Colonic mucosa (tissue), 4 donors: ENCODE measurements around the gene DPY19L2. TPM values are rescaled to one million over a fixed set of nuclear protein-coding genes. Genes with fewer than 3 reads are reported as not detected.
"Not testable (repeated sequence)": the region's sequence is repeated elsewhere in the genome, so short reads cannot be mapped to it uniquely, and the experiment has no call there.

Source experiments
- DNase-seq: peaks from one replicate; pipeline ENCODE4 v3.0.0-alpha.2; 2020
- H3K27ac ChIP-seq: fragments of 200-600 bp; one replicate; pipeline ENCODE4 v1.8.0; 2021
- H3K27me3 ChIP-seq: fragments of 200-600 bp; one replicate; pipeline ENCODE4 v1.8.0; 2021
- H3K36me3 ChIP-seq: fragments of 200-600 bp; one replicate; pipeline ENCODE4 v1.8.0; 2021
- H3K4me1 ChIP-seq: fragments of 200-600 bp; one replicate; pipeline ENCODE4 v1.8.0; 2021; ENCODE audit warnings: mild to moderate bottlenecking
- H3K4me3 ChIP-seq: fragments of 200-600 bp; one replicate; pipeline ENCODE4 v1.8.0; 2021
- H3K9ac ChIP-seq, 2 donors: one replicate each; pipeline ENCODE4 v1.7.0; 2013; ENCODE audit warnings: control low read depth in 2 of 2, low read depth in 2 of 2, low read length in 2 of 2
- H3K9me3 ChIP-seq: fragments of 200-600 bp; one replicate; pipeline ENCODE4 v1.8.0; 2021
- intact Hi-C: fragments of 100-400 bp; cut with DNase I; formaldehyde crosslinking; loops from one replicate; pipeline ENCODE4 v1.14.1; 2022
- total RNA-seq, 2 donors: library from RNA; stranded (reverse); fragmentation: NEBNext Ultra II Directional in 1 of 2; extraction: Animal tissue kit (Norgen Biotek cat#: 25700) in 1 of 2; gene quantifications; one replicate each; pipeline ENCODE4 v1.2.1, GENCODE V29; 2021
- TF ChIP-seq, protein P1 (sequence below): fragments of 200-600 bp; IDR thresholded peaks from one replicate; pipeline ENCODE4 v1.8.0; 2022; ENCODE audit warnings: antibody characterized with exemption, mild to moderate bottlenecking
- donor health status: healthy.
- donor health status: DM: no; HTN: no; CAD: no.
- donor health status: DM: no; HTN: no; CAD: no.

DPY19L2 gene
- total RNA-seq, 2 donors from 2014 or later = 1.3 to 1.9 TPM

- DNase-seq, H3K4me3 ChIP-seq, H3K36me3 ChIP-seq, H3K27me3 ChIP-seq, H3K9me3 ChIP-seq, H3K4me1 ChIP-seq, H3K27ac ChIP-seq, H3K9ac ChIP-seq: not testable (repeated sequence)
- intact Hi-C loops = loop anchor here (10.0 kb wide), 1 partner anchor 132 kb away; no protein-coding TSS in a partner anchor
- TF ChIP-seq, protein P1, sequence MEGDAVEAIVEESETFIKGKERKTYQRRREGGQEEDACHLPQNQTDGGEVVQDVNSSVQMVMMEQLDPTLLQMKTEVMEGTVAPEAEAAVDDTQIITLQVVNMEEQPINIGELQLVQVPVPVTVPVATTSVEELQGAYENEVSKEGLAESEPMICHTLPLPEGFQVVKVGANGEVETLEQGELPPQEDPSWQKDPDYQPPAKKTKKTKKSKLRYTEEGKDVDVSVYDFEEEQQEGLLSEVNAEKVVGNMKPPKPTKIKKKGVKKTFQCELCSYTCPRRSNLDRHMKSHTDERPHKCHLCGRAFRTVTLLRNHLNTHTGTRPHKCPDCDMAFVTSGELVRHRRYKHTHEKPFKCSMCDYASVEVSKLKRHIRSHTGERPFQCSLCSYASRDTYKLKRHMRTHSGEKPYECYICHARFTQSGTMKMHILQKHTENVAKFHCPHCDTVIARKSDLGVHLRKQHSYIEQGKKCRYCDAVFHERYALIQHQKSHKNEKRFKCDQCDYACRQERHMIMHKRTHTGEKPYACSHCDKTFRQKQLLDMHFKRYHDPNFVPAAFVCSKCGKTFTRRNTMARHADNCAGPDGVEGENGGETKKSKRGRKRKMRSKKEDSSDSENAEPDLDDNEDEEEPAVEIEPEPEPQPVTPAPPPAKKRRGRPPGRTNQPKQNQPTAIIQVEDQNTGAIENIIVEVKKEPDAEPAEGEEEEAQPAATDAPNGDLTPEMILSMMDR = peak; percentile 16
Measured at GRCh38 chr12:63672550-63672949, 4.3 kb upstream of the DPY19L2 start.

- H3K9me3 ChIP-seq, H3K36me3 ChIP-seq, H3K9ac ChIP-seq, H3K4me3 ChIP-seq, H3K27me3 ChIP-seq, H3K27ac ChIP-seq, DNase-seq, H3K4me1 ChIP-seq: not testable (repeated sequence)
- intact Hi-C loops = loop anchor here (10.0 kb wide), 1 partner anchor 135 kb away; no protein-coding TSS in a partner anchor
Measured at GRCh38 chr12:63669936-63670335, 1.6 kb upstream of the DPY19L2 start.

- H3K36me3 ChIP-seq, DNase-seq, H3K4me1 ChIP-seq, H3K9ac ChIP-seq, intact Hi-C loops, H3K27ac ChIP-seq, H3K9me3 ChIP-seq, H3K27me3 ChIP-seq, H3K4me3 ChIP-seq: not testable (repeated sequence)
Measured at GRCh38 chr12:63669427-63669826, 1.1 kb upstream of the DPY19L2 start.

DNA sequence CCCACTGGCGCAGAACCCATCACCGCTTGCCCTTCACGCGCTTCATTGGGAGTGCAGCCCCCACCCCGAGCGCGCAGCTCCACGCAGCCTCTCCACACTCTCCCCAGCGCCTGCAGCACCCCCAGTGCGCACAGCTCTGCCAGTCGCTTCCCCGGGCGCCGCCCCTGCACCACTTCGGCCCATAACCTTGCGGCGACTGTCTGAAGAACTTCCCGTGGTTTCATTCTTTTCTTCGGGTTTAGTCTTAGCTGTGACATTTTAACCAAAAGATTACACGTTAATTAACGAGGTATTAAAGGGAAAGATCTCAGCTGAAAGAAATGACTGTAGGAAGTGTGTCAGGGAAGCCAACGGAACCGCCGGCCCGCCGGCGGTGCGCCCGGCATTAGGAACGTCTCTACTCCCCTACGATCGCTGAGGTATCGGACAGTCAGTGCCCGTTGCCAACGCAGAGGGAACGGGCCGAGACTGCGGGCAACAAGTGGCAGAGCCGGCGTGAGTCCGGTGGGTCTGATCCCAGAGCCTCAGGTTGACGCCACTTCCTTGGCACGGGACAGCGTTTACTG, 590 bp upstream of the DPY19L2 start:
- H3K27ac ChIP-seq, H3K36me3 ChIP-seq, intact Hi-C loops, H3K4me1 ChIP-seq, H3K27me3 ChIP-seq, H3K9me3 ChIP-seq, H3K9ac ChIP-seq: not testable (repeated sequence)
- peak overlapping the region; percentile 58 for H3K4me3 ChIP-seq
- DNase-seq = peak; percentile 19

GRCh38 chr12:63663005-63663404, 5.3 kb downstream of the DPY19L2 start:
- H3K36me3 ChIP-seq, H3K4me3 ChIP-seq, H3K27me3 ChIP-seq, H3K9me3 ChIP-seq, H3K9ac ChIP-seq, H3K4me1 ChIP-seq, DNase-seq, H3K27ac ChIP-seq, intact Hi-C loops: not testable (repeated sequence)

- H3K27me3 ChIP-seq, H3K27ac ChIP-seq, DNase-seq, intact Hi-C loops, H3K4me1 ChIP-seq, H3K36me3 ChIP-seq, H3K9me3 ChIP-seq, H3K9ac ChIP-seq, H3K4me3 ChIP-seq: not testable (repeated sequence)
Measured at GRCh38 chr12:63658501-63658900, 9.8 kb downstream of the DPY19L2 start.

DNA sequence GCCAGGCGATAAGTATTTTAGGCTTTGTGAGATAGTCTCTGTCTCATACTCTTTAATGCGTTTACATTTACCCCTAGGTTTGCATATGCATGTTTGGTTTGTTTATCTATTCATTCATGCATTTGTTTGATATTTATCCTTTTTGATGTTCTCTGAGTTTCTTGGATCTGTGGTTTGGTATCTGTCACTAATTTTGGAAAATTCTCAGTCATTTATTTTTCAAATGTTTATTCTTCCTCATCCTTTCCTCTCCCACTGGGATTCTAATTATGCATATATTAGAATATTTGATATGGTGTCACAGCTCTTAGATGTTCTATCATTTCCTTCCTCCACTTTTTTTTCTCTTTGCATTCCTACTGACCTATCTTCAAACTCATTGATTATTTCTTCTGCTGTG, 11.9 kb downstream of the DPY19L2 start:
- intact Hi-C loops, H3K27me3 ChIP-seq, H3K4me3 ChIP-seq, H3K36me3 ChIP-seq, H3K27ac ChIP-seq, H3K9ac ChIP-seq, DNase-seq, H3K4me1 ChIP-seq, H3K9me3 ChIP-seq: not testable (repeated sequence)

DNA sequence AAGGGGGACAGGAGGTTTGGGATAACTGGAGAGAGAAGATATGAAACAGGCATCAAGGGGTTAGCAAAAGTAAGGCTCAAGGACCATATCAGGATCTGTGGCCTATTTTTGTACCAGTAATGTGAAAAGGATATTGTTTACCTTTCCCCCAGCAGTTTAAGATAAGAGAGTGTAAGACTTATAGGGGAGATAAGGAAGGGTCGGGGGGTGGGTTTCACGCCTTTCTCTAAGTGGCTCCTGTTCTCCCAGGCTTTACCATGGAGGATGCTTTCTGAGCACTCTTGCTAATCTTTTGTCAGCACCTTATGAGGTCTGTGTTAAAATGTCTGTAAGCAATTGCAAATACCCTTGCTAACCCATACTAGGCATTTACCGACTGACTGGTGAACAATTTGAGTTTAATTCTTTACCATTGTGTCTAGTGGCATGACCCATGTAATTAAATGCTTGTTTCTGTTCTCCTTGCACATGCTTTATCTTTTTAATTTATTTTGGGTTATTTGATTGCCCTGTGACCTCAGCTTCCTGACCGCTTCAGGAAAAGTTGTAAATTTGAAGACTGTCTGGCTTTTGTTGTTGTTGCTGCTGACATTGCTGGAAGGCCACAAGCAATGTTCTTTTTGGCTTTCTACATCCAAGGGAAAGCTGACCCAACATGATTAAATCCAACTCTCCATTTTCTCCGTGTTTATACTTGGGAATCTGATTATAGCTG, 12.6 kb downstream of the DPY19L2 start:
- H3K9ac ChIP-seq, H3K27ac ChIP-seq, H3K27me3 ChIP-seq, H3K4me3 ChIP-seq, H3K36me3 ChIP-seq, intact Hi-C loops, DNase-seq, H3K9me3 ChIP-seq, H3K4me1 ChIP-seq: not testable (repeated sequence)

DNA sequence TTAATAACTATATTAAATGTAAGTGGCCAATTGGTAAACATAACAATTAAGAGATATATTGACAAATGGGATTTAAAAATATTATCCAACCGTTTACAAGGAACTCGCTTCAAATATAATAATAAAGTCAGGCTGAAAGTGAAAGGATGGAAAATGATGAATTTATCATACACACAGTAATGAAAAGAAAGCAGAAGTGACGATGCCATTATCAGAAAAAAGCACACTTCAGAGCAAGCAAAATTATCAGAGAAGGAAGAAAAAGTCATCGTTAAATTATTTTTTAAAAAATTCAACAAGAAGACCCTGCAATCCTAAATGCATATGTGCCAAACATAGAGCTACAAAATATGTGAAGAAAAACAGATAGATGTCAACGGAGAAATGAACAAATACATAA, 13.8 kb downstream of the DPY19L2 start:
- H3K9ac ChIP-seq, H3K9me3 ChIP-seq, H3K27me3 ChIP-seq, H3K36me3 ChIP-seq, intact Hi-C loops, H3K4me3 ChIP-seq, H3K27ac ChIP-seq, DNase-seq, H3K4me1 ChIP-seq: not testable (repeated sequence)

DNA sequence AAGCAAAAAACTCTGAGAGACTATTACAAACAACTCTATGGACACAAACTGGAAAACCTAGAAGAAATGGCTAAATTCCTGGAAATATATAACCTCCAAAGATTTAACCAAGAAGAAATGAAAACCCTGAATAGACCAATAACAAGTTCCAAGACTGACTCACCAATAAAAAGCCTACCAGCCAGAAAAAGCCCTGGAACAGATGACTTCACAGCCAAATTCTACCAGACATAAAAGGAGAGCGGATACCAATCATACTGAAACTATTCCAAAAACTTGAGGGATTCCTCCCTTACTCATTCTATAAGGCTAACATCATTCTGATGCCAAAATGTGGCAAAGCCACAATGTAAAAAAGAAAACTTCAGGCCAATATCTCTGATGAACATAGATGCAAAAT, 18.8 kb downstream of the DPY19L2 start:
- H3K4me3 ChIP-seq, H3K9ac ChIP-seq, H3K27ac ChIP-seq, H3K27me3 ChIP-seq, DNase-seq, H3K4me1 ChIP-seq, H3K9me3 ChIP-seq, intact Hi-C loops, H3K36me3 ChIP-seq: not testable (repeated sequence)

GRCh38 chr12:63643381-63644140, 24.7 kb downstream of the DPY19L2 start:
- H3K4me3 ChIP-seq, H3K9ac ChIP-seq, H3K27me3 ChIP-seq, H3K36me3 ChIP-seq, DNase-seq, intact Hi-C loops, H3K4me1 ChIP-seq, H3K27ac ChIP-seq, H3K9me3 ChIP-seq: not testable (repeated sequence)

DNA sequence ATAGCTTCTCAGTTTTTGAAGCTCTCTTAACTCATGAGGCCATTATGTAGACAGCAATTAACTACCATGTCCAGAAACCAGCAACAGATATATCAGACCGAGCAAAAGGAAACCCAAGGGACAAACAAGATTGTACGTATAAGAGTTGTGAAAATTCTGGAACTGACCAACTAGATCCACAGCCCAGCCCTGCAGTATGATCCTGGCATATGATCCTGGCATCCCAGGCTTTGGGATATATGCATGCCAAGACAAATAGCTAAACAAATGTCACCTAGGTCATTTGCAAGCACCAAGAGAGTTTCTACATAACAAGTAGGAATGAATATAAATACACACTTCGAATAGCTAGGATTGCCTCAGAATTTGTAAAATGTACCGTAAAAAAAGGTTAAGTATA, 44.0 kb downstream of the DPY19L2 start:
- H3K4me1 ChIP-seq, H3K36me3 ChIP-seq, H3K4me3 ChIP-seq, H3K27ac ChIP-seq, H3K9ac ChIP-seq, H3K9me3 ChIP-seq, intact Hi-C loops, H3K27me3 ChIP-seq, DNase-seq: not testable (repeated sequence)
